Natural killer cell treated with Interleukin-12 subunit alpha and Interleukin-12 subunit beta and Interleukin-15 and Interleukin-18, amount 100 ng/mL, for 72 hours (primary cell): ENCODE data around the gene EPHA8. TPM values are rescaled to one million over a fixed set of nuclear protein-coding genes. Genes with fewer than 3 reads are reported as not detected.

Experiments used
- ATAC-seq, 2 donors: fragments of 150-1000 bp; cut with Tn5 transposase in 1 of 2; sonication (Bioruptor Pico), chemical (Tn5 transposase) in 1 of 2; 2 replicates each; pipeline ENCODE4 v1.10.0; 2021
- DNase-seq: peaks from one replicate; pipeline ENCODE4 v3.0.0; 2022; ENCODE audit warnings: low spot score
- H3K27ac Mint-ChIP-seq, 2 donors: 1 replicate in 1 of 2; 2 replicates in 1 of 2; pipeline ENCODE4 v1.8.0; 2022; ENCODE audit warnings: mixed read lengths in 2 of 2, mild to moderate bottlenecking in 1 of 2, moderate library complexity in 1 of 2
- H3K27me3 Mint-ChIP-seq, 2 donors: 1 replicate in 1 of 2; 2 replicates in 1 of 2; pipeline ENCODE4 v1.8.0; 2022; ENCODE audit warnings: mixed read lengths in 2 of 2
- H3K36me3 Mint-ChIP-seq: one replicate; pipeline ENCODE4 v1.8.0; 2022; ENCODE audit warnings: mixed read lengths
- H3K4me1 Mint-ChIP-seq, 2 donors: 1 replicate in 1 of 2; 2 replicates in 1 of 2; pipeline ENCODE4 v1.8.0; 2022; ENCODE audit warnings: low read depth in 2 of 2, mixed read lengths in 2 of 2, mild to moderate bottlenecking in 1 of 2
- H3K4me3 Mint-ChIP-seq: one replicate; pipeline ENCODE4 v1.8.0; 2022; ENCODE audit warnings: mixed read lengths
- H3K9me3 Mint-ChIP-seq: 2 replicates; pipeline ENCODE4 v1.8.0; 2022; ENCODE audit warnings: mixed read lengths
- total RNA-seq, 2 donors: library from RNA; stranded (reverse); gene quantifications; one replicate each; pipeline ENCODE4 v1.2.3, GENCODE V29; 2022

EPHA8 gene
- total RNA-seq, 2 donors from 2014 or later: not detected

DNA sequence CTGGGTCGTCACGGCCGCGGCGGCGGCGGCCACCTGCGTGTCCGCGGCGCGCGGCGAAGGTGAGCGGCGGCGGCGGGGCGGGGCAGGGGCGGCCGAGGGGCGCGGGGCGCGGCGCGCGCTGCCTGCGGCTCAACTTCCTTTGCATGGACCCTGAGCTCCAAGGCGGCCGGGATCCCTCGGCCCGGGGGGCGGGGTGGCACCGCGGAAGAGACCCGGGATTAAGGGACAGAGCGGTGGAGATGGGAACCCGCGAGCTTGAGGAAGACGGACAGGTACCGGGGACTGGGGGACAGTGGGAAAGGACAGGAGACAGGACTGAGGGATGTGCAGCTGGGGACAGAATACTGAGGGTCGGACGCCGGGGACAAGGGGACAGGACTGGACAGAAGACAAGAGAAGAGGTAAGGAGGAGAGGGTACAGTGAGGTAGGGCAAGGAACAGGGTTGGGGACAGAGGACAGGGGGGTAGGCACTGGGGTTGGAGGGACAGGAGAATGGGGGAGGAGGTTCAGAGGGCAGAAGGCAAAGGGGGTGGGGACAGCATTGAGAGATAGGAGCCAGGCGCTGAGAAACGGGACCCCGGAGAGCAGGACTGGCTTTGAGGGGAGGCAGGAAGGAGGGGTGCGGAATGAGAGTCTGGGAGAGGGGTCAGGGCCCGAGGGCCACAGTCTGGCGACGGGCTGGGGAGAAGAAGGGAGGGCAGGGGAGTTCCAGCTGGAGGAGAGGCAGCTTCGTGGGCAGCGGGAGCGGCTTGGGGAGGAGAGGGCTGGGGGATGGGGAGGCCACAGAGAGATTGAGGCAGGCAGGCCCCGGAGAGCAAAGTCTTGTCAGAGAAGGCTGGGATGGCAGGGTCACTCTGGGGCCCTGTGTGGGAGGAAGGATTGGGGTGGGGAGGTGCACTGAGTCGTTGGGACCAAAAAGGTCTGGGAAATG is 648 bp downstream of the EPHA8 start:
- H3K4me1 Mint-ChIP-seq: peaks cover 0 to 4% of the 10 kb centered on the region in 2 donors
- DNase-seq (no peak), ATAC-seq (no peak)
- H3K27me3 Mint-ChIP-seq: peaks cover 30 to 33% of the 10 kb centered on the region in 2 donors
- H3K4me3 Mint-ChIP-seq: no peak overlapping the region
- H3K27ac Mint-ChIP-seq: no peak overlapping the region
- H3K36me3 Mint-ChIP-seq: no peaks in the 10 kb centered on the region
- no peaks in the 10 kb centered on the region for H3K9me3 Mint-ChIP-seq

DNA sequence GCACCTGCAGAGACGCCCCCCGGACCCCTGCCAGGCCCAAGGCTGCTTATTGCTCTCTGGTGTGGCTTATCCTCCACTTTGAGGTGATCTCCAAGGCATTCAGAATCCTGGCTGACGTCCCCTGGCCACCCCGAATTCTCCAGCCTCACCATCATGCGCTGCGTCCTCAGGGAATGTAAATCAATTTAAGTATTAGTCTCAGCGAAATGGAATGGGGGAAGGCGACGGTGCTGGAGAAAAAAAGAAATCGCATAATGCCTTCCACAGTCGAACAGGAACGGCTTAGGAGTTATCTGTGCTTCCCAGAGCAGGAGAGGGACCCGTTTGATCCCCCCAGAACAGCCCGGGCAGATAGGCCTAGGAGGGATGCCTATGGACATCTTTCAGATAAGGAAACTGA is 2.9 kb downstream of the EPHA8 start:
- DNase-seq (no peak), ATAC-seq (no peak)
- Mint-ChIP-seq H3K4me3 (no peak overlapping the region), H3K36me3 (no peaks in the 10 kb centered on the region), H3K4me1 (peaks cover 0 to 4% of the 10 kb centered on the region in 2 donors), H3K27ac (no peak overlapping the region), H3K9me3 (no peaks in the 10 kb centered on the region), H3K27me3 (peaks cover 23 to 33% of the 10 kb centered on the region in 2 donors)

DNA sequence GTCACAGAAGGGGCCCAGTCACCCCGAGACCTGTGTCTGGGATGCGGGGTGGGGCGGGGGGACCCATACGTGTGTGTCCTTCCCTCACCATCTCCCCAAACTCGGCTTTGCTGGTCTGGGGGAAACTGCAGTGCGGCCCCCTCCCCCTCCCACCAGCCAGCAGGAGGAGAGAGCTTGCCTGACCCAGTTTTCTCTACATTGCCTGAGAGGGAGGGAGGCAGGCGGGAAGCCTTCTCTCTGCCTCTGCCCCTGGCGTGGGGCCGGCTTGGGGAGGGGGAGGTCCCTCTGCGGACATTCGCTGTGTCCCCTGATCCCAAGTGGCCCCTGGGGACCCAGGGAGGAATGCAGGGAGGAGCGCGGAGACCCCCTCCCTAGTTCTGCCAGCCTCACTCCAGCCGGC is 3.9 kb downstream of the EPHA8 start:
- Mint-ChIP-seq H3K36me3 (no peaks in the 10 kb centered on the region), H3K4me3 (no peak overlapping the region), H3K9me3 (no peaks in the 10 kb centered on the region), H3K27ac (no peak overlapping the region), H3K4me1 (peaks cover 0 to 4% of the 10 kb centered on the region in 2 donors), H3K27me3 (peaks cover 19 to 23% of the 10 kb centered on the region in 2 donors)
- DNase-seq (no peak), ATAC-seq (no peak)

DNA sequence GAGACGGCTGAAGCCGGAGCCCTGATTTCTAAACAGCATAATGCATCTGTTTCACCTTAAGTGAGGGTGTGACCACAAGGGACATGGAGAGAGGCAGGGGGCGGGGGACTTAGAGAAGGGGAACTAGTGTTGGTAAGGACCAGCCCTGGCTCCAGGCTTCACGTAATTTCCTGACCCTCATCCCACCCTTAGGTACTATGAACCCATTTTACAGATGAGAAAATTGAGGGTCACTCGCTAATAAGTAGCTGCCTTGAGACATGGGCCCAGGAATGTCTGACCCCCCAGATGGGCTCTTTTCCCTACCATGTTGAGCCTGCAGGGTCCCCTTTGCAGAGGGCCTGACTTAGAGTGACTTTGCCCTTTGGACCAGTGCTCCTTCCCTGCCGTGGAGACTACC is 4.7 kb downstream of the EPHA8 start:
- Mint-ChIP-seq H3K4me1 (peaks cover 0 to 4% of the 10 kb centered on the region in 2 donors), H3K9me3 (no peaks in the 10 kb centered on the region), H3K36me3 (no peaks in the 10 kb centered on the region), H3K27me3 (peaks cover 17 to 18% of the 10 kb centered on the region in 2 donors), H3K4me3 (no peak overlapping the region), H3K27ac (no peak overlapping the region)
- ATAC-seq (no peak), DNase-seq (no peak)

DNA sequence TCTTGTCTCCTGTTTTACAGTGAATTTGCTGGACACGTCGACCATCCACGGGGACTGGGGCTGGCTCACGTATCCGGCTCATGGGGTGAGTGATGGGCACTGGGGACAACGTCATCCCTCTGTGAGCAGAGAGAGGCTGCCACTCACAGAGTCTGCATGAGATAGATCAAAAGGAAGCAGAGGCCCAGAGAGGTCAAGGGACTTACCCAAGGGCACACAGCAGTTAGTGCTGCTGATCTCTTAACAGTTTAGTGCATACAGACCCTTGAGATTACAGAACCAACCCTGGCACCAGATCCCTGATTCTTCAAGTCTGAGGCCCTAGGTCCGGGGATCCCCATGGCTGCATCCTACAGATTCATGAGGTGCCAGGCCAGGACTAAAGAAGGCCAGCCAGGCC is 6.0 kb downstream of the EPHA8 start:
- Mint-ChIP-seq H3K36me3 (no peaks in the 10 kb centered on the region), H3K4me3 (no peak overlapping the region), H3K4me1 (no peaks in the 10 kb centered on the region), H3K9me3 (no peaks in the 10 kb centered on the region), H3K27me3 (peaks cover 11 to 13% of the 10 kb centered on the region in 2 donors), H3K27ac (no peak overlapping the region)
- DNase-seq (no peak), ATAC-seq (no peak)

DNA sequence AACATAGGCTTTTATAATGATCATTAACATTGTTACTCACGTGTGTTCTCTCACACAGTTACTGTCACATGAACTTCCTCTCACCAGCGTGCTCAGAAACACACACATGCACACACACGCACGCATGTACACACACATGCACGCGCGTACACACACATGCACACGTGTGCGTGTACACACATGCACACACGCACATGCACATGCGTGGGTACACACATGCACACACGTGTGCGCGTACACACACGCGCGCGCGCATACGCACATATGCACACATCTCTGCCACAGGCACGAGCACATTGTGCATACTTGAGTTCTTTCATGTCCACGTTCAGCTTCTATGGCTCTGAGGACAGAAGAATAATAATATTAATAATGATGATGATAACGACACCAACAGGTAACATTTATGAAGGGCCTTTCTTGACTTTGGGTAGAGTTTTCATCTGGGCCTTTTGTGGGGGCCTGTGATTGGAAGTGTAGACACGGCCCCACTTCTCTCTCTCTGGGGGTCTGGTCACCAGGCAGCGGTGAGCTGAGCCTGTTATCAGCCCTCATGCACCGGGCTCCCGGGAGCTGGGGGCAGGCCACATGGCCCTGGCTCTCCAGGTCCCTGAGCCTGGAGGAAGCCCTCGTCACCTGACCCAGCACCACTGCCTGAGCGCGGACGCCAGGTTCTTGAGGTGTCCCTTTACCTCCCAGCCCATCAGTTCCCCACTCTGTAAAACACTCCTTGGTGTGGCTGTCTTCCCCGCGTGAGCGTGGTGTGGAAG is 7.0 kb downstream of the EPHA8 start:
- Mint-ChIP-seq H3K27ac (no peak overlapping the region), H3K9me3 (no peaks in the 10 kb centered on the region), H3K4me1 (no peaks in the 10 kb centered on the region), H3K36me3 (no peaks in the 10 kb centered on the region), H3K27me3 (peaks cover 6 to 10% of the 10 kb centered on the region in 2 donors), H3K4me3 (no peak overlapping the region)
- ATAC-seq (no peak), DNase-seq (no peak)

DNA sequence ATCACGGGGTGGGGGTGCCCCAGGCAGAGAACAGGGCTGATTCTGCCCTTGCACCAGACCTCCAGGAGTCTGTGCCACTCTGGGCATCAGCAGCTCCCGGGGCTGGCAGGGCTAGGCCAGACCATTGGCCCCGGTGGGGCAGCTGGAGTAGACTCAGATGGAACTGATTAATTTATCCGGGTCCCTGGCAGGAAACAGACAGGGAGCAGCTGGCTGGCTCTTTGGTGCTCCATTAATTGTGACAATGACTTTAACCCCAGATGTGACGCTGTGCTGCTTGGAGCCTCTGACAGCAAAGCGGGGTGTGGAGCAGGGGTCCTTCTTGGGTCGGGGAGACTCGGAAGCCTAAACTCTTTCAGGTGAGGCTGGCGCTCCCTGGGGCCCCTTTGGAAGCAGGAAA is 9.5 kb downstream of the EPHA8 start:
- H3K4me3 Mint-ChIP-seq: no peak overlapping the region
- peaks cover 6 to 12% of the 10 kb centered on the region in 2 donors for H3K27me3 Mint-ChIP-seq
- H3K4me1 Mint-ChIP-seq: no peaks in the 10 kb centered on the region

DNA sequence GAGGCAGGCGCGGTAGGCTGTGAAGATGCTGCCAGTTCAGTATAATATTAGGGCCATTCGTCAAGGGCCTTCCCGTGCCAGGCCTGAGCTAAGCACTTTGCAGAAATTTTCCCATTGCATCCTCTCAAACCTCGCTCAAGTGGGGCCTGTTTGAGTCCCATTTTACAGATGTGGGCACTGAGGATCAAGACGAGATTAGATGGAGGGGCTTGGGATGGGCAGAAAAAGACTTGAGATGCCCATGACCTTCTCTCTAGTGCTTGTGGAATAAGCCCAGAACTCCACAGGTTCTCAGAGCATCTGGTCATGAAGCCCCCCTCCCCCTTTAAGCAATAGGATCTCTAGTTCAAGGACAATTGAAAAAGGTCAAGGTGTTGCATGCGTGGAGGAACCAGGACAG is 9.9 kb downstream of the EPHA8 start:
- peaks cover 7% of the 10 kb centered on the region for H3K9me3 Mint-ChIP-seq
- DNase-seq (no peak), ATAC-seq (no peak)
- H3K4me3 Mint-ChIP-seq: no peak overlapping the region
- no peaks in the 10 kb centered on the region for H3K4me1 Mint-ChIP-seq
- H3K36me3 Mint-ChIP-seq: no peaks in the 10 kb centered on the region
- H3K27me3 Mint-ChIP-seq: peaks cover 6 to 12% of the 10 kb centered on the region in 2 donors
- no peak overlapping the region for H3K27ac Mint-ChIP-seq

More for the DNA sequence above, 9.5 kb downstream of the EPHA8 start:
- no peak for DNase-seq
- no peak for ATAC-seq
- Mint-ChIP-seq H3K36me3 (no peaks in the 10 kb centered on the region), H3K9me3 (peaks cover 3% of the 10 kb centered on the region), H3K27ac (no peak overlapping the region)

DNA sequence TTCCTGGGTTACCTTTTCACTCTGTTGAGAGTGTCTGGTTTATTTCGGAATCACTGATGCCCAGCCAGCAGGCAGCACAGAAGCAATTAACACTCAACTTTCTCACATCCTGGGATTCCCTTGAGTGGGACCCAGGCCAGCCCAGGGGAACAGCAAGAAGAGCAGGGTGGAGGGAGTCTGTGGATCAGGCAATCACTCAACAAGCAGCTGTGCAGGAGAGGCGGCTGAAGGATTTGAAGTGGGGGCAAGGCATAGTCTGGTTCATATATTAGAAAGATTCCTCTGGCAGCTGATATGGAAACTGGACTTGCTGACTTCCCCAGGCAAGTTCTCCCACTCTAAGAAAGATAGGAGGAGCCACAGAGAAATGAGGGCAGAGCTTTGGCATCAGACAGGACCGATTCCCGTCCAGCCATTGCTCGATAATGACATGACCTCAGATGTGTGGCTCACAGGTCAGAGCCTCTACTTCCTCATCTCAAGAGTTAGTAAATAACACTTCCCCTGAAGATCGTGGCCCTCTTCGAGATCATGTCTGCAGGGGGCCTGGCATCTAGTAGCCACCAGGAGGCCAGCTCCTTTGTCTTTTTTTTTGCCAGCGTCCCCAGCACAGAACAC is 12.4 kb downstream of the EPHA8 start:
- Mint-ChIP-seq H3K27ac (no peak overlapping the region), H3K4me1 (peaks cover 0 to 4% of the 10 kb centered on the region in 2 donors), H3K27me3 (peaks cover 6 to 12% of the 10 kb centered on the region in 2 donors), H3K36me3 (peaks cover 5% of the 10 kb centered on the region), H3K9me3 (peaks cover 14% of the 10 kb centered on the region), H3K4me3 (no peak overlapping the region)
- DNase-seq: no peak
- ATAC-seq: no peak

DNA sequence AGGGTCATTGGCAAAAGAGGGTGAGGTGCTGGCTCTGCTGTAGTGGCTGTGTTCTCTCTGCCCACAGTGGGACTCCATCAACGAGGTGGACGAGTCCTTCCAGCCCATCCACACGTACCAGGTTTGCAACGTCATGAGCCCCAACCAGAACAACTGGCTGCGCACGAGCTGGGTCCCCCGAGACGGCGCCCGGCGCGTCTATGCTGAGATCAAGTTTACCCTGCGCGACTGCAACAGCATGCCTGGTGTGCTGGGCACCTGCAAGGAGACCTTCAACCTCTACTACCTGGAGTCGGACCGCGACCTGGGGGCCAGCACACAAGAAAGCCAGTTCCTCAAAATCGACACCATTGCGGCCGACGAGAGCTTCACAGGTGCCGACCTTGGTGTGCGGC is 12.9 kb downstream of the EPHA8 start:
- ATAC-seq (no peak), DNase-seq (no peak)
- Mint-ChIP-seq H3K9me3 (peaks cover 14% of the 10 kb centered on the region), H3K4me1 (peaks cover 0 to 4% of the 10 kb centered on the region in 2 donors), H3K27me3 (peaks cover 6 to 12% of the 10 kb centered on the region in 2 donors), H3K4me3 (no peak overlapping the region), H3K27ac (no peak overlapping the region), H3K36me3 (peaks cover 5% of the 10 kb centered on the region)

DNA sequence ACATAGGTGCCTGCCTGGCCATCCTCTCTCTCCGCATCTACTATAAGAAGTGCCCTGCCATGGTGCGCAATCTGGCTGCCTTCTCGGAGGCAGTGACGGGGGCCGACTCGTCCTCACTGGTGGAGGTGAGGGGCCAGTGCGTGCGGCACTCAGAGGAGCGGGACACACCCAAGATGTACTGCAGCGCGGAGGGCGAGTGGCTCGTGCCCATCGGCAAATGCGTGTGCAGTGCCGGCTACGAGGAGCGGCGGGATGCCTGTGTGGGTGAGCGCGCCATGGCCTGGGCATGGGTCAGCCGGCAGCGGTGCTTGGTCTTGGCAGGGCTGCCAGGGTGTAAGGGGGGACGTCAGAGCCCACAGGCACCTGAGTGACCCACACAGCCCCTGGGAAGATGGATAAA is 13.3 kb downstream of the EPHA8 start:
- H3K27ac Mint-ChIP-seq: no peak overlapping the region
- peaks cover 5% of the 10 kb centered on the region for H3K36me3 Mint-ChIP-seq
- no peak for ATAC-seq

DNA sequence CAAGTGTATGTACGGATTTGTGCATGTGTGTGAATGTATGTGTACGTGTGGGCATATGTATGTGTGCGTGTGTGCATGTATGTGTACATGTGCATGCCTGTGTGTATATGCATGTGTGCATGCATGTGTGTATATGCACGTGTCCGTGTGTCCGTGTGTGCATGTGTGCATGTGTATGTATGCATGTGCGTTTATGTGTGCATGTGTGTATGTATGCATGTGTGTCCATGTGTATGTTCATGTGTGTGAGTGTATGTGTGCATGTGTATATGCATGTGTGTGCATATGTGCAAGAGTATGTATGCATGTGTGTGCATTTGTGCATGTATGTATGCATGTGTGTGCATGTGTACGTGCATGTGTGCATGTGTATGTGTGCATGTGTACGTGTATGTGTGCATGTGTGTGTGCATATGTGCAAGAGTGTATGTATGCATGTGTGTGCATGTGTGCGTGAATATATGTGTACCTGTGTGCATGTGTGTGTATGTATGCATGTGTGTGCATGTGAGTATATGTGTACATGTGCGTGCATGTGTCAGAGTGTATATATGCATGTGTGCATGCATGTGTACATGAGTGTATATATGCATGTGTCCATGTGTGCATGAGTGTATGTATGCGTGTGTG is 15.6 kb downstream of the EPHA8 start:
- peaks cover 3 to 12% of the 10 kb centered on the region in 2 donors for H3K27me3 Mint-ChIP-seq
- H3K9me3 Mint-ChIP-seq: peaks cover 14% of the 10 kb centered on the region
- no peak overlapping the region for H3K27ac Mint-ChIP-seq
- H3K4me3 Mint-ChIP-seq: no peak overlapping the region
- DNase-seq (no peak), ATAC-seq (no peak)
- H3K36me3 Mint-ChIP-seq: peaks cover 5% of the 10 kb centered on the region
- H3K4me1 Mint-ChIP-seq: peaks cover 0 to 4% of the 10 kb centered on the region in 2 donors

More for the DNA sequence above, 13.3 kb downstream of the EPHA8 start:
- Mint-ChIP-seq H3K9me3 (peaks cover 14% of the 10 kb centered on the region), H3K27me3 (peaks cover 6 to 12% of the 10 kb centered on the region in 2 donors), H3K4me1 (peaks cover 0 to 4% of the 10 kb centered on the region in 2 donors), H3K4me3 (no peak overlapping the region)
- DNase-seq: no peak

DNA sequence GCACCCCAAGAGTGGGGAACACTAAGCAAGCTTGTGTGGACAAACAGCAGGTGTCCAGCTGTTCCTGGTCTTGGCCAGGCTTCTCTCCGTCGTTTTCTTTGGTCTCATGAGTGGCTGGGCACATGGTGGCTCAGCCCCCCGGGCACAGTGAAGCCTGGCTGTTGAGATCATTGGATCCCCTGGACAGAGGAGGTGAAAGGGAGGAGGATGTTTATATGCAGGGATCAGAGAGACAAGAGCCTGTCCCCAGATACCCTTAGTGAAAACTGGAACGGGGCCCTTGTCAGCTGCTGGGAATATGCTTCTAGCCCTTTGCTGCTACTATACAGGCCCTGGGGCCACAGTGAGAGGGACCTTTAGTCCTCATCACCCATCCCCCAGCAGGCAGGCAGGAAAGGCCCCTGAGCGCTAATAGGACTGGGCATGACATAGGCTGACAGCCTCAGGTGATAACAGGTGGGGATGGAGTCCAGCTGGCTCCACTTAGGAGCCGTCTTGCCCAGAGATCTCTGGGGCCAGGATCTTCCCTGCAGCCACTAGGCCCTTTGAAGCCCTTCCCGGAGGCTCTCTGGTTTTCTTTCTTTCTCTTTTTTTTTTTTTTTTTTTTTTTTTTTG is 16.4 kb downstream of the EPHA8 start:
- Mint-ChIP-seq H3K27ac (no peak overlapping the region), H3K36me3 (peaks cover 5% of the 10 kb centered on the region), H3K27me3 (peaks cover 0 to 6% of the 10 kb centered on the region in 2 donors), H3K4me3 (no peak overlapping the region), H3K4me1 (peaks cover 0 to 4% of the 10 kb centered on the region in 2 donors), H3K9me3 (peaks cover 14% of the 10 kb centered on the region)
- ATAC-seq: no peak
- DNase-seq: no peak
